GM12801 (cell line): Measurements from ENCODE around the gene RMND5A.

Experiments
- TF ChIP-seq, protein P1 (sequence below): IDR thresholded peaks from one replicate; pipeline ENCODE4 v1.5.1; 2011; ENCODE audit warnings: control low read depth; ENCODE audit not compliant: insufficient read length; ENCODE audit errors: extremely low read depth

Gene RMND5A

DNA sequence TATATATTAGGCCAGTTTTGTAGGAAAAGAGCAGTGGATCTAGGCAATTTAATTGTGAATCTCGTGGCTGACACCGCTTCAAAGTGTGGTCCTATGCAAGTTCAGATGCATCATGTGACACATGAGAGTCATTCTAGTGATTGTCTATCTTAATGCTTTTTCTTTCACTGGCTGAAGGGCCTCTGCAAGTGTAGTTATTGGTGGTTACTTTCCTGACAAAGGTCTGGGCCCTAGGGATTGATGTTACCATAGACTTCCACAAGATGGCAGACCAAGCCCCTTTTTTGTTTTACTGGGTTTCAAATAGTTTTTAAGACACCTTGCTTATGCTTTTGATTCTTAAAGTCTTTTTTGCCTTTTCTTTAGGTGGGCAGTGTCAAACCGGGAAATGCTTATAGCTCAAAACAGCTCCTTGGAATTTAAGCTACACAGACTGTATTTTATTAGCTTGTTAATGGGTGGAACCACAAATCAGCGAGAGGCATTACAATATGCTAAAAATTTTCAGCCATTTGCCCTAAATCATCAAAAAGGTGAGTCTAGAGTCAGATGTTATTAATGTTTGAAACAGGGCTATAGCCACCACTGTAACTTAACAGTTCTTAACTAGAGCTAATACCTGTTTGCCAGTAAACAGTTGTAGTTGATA, 44.7 kb downstream of the RMND5A start:
- TF ChIP-seq, protein P1, sequence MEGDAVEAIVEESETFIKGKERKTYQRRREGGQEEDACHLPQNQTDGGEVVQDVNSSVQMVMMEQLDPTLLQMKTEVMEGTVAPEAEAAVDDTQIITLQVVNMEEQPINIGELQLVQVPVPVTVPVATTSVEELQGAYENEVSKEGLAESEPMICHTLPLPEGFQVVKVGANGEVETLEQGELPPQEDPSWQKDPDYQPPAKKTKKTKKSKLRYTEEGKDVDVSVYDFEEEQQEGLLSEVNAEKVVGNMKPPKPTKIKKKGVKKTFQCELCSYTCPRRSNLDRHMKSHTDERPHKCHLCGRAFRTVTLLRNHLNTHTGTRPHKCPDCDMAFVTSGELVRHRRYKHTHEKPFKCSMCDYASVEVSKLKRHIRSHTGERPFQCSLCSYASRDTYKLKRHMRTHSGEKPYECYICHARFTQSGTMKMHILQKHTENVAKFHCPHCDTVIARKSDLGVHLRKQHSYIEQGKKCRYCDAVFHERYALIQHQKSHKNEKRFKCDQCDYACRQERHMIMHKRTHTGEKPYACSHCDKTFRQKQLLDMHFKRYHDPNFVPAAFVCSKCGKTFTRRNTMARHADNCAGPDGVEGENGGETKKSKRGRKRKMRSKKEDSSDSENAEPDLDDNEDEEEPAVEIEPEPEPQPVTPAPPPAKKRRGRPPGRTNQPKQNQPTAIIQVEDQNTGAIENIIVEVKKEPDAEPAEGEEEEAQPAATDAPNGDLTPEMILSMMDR = no peak

DNA sequence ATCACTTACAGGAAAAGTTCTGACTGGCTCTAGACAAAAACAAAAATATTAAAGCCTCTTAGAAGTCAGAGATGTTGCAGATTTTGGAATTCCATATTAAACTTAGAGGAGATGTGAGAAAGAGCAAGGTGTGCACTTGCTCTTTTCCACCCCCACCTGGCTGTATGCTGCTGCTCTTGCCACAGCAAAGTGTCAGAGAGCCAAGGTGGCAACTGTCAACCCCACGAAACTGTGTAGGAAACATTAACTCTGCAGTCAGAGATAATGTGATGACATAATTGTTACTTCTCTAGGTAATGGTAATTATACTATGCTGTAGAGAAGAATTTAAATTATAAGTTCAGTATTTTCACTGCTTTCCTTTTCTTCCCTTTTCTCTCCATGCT, 45.2 kb downstream of the RMND5A start:
- TF ChIP-seq, protein P1 = no peak

DNA sequence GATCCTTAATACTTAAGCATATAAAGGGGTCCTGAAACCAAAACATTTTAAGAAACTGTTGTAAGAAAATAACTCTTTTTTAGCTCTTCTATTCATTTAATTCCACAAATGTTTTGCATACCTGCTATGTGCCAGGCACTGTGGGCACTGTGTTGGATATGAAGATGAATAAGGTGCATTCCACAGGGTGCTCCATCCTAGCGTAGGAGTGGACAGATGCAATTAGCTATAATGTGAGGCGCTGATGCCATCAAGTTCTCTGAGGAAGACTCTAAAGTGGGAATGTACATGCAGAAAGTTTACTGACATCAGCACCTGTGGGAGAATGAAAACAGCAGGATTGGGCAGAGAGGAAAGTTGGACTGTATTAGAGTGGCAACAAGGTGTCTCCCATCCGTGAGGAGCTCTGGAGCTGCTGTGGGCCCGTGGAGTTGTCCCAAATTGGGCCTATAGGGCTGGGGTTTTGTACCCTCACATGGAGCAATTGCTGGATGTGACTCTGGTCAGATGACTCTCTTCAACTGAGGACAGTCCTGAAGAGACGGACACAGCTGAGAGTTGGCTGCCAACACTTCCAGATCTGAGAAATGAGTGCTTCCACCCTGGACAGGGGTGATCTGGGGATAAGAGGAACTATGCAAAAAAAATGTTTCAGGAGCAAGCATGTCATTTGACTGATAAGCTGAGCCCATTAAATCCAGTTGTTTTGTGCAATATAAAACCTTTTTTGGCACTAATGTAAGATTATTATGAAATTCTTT, 48.3 kb downstream of the RMND5A start:
- TF ChIP-seq, protein P1 = no peak

DNA sequence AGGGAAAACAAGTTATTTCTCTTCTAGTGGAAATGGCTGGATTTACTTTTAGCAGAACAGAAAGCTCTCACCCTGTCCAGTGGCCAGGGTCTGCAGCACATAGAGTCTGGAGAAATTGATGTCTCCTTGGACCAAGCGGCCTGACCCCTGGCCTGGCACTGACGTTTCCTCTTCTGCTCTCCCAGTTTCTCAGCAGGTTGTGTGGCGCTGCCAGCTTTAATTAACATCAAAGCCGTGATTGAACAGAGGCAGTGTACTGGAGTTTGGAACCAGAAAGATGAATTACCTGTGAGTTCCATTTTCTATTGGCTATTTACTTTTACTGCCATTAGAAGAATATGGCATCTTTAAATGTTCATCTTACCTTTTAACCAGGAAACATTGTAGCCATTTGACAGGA, 49.7 kb downstream of the RMND5A start:
- TF ChIP-seq, protein P1 = no peak

DNA sequence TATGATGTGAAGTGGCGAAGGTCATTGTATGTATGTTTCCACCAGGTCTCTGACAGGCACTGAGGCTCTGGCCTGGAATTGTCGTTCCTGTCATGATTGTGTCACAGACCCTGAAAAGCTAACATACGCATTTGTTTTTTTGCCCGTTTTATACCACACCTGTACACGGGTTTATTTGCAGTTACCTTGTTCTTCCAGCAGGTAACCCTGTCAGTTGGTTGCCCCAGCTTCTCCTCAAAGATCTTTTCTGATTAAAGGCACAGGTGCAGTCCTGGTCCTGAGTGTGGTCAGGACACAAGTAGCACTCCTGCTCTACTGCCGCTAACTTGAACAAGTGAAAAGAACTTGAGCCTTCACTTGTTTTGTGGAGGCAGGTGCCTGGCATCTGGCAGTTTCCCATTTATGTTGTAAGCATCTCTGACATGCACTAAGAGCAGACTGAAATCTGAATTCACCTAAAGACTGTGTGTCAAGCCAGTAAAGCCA, 50.8 kb downstream of the RMND5A start:
- TF ChIP-seq, protein P1 = no peak

DNA sequence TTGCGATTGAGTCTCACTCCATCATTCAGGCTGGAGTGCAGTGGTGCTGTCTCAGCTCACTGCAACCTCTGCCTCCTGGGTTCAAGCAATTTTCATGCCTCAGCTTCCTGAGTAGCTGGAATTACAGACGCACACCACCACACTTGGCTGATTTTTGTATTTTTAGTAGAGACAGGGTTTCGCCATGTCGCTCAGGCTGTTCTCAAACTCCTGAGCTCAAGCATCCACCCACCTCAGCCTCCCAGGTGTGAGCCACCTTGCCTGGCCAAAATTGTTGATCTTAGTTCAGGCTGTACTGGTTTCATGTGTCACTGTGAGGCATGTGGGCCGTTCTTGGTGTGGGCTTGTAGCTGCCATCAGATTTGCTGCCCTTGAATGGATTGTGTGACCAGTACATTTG, 52.5 kb downstream of the RMND5A start:
- TF ChIP-seq, protein P1 = no peak

DNA sequence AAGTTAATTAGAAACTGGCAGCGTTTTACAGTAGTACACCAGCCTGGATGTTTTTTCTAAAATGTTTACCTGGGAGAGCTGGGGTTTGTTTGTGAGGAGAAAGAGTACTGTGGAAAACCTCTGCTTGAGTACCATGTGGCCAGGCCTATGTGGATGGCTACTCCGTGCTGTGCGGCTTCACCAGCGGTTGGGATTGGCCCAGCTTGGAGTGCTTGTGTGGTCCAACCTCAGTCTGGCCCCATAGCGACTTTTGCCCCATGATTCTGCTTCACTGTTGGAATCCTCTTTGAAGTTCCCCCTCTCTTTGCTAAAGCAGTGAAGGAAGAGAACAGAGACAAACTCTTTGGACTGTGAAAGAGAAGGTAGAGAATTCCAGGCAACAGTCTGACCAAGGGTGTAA, 54.8 kb downstream of the RMND5A start:
- TF ChIP-seq, protein P1 = no peak
